ENCODE results near the gene AATF. TPM values are rescaled to one million over a fixed set of nuclear protein-coding genes. Genes with fewer than 3 reads are reported as not detected.
A peak's percentile ranks its signal among the peaks of the same experiment; 100 is the strongest.

The AATF gene
- total RNA-seq, 4 donors from 2014 or later = 26.5 to 36.2 (median 30.1) TPM

- peaks cover 0 to 30% (median 8%) of the 10 kb centered on the region in 4 donors for H3K4me1 ChIP-seq
- no peaks in the 10 kb centered on the region for H3K9me3 ChIP-seq
- no peak overlapping the region for H3K27ac ChIP-seq
- H3K4me3 ChIP-seq = no peak overlapping the region
- WGBS, 2 donors = 77 to 92% methylated on average over 2 of the region's 2 CpGs
- DNase-seq (ENCODE audit: low spot score in 2 of 2) = no peak
- no peaks in the 10 kb centered on the region for H3K36me3 ChIP-seq
- no peak for TF ChIP-seq CTCF (IDR thresholded peaks at IDR 0.05)
- TF ChIP-seq EP300 (IDR thresholded peaks at IDR 0.05) = no peak
- no peak for TF ChIP-seq POLR2A (IDR thresholded peaks at IDR 0.05)
- no peaks in the 10 kb centered on the region for H3K27me3 ChIP-seq
Measured at GRCh38 chr17:36977066-36977465, 28.3 kb downstream of the AATF start.

DNA sequence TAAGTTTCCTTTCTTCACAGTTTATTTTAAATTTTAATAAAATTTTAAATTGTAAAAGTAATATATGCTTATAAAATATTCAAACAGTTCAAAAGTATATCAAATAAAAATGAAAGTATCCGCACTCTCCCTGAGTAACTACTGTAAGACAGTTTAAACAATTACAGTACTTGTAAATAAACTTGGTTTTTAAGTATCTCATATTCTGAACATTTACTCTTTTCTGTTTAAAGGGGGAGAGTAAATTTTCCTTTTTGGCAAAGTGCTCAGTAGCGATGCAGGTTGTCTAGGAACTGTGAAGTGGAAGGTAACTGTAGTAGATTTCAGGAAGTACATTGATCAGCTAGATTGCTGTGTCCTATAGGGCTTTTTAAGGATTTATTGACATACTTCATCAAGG, 28.8 kb downstream of the AATF start:
- H3K27ac ChIP-seq = no peak overlapping the region
- no peak for DNase-seq (ENCODE audit: low spot score in 2 of 2)
- peaks cover 0 to 27% (median 8%) of the 10 kb centered on the region in 4 donors for H3K4me1 ChIP-seq
- 88 to 97% methylated on average over 2 of the region's 2 CpGs for WGBS, 2 donors
- no peaks in the 10 kb centered on the region for H3K27me3 ChIP-seq
- TF ChIP-seq POLR2A (IDR thresholded peaks at IDR 0.05) = no peak
- no peak overlapping the region for H3K4me3 ChIP-seq
- H3K36me3 ChIP-seq = no peaks in the 10 kb centered on the region
- H3K9me3 ChIP-seq = no peaks in the 10 kb centered on the region

DNA sequence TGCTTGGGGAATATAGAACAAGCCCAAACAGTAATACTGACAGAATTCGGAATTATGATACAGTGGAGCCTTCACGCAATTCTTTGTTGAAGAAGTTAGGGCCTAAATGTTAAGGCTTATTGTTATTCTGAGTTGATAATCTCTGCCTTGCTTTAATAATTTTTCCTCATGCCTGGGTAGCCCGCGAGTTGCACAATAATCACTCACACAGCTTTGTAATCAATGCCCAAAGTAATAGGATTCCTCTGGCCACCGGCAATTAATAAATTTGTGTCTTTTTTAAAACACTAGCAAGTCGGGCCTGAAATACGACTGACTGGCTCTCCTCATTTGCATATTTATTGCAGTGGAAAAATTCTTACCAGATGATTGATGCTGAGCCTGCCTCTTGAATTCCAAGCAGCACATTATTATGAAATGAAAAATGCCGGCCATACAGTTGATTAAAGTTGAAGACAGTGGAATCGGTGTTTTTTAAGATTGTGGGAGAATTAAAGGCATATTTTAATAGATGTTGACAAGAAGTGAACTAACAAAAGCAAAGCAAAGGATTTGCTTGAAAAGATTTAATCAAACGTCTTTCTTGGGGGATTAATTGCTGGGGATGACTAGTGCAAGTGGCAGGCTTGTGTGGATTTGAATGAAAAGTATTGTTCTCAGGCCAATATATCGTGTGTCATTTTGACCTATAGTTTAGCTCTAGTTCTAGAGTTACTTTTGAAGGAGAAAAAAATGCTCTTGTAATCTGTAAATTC, 30.2 kb downstream of the AATF start:
- TF ChIP-seq POLR2A (IDR thresholded peaks at IDR 0.05) (no peak), CTCF (IDR thresholded peaks at IDR 0.05) (no peak), EP300 (IDR thresholded peaks at IDR 0.05) (no peak)
- Histone ChIP-seq H3K36me3 (no peaks in the 10 kb centered on the region), H3K27me3 (no peaks in the 10 kb centered on the region), H3K9me3 (no peaks in the 10 kb centered on the region), H3K4me3 (no peak overlapping the region), H3K4me1 (peaks cover 0 to 22% (median 8%) of the 10 kb centered on the region in 4 donors), H3K27ac (peak overlapping the region in 1 of 4 donors; percentile 21)
- WGBS, 2 donors = 51 to 53% methylated on average over 11 of the region's 11 CpGs
- no peak for DNase-seq (ENCODE audit: low spot score in 2 of 2)

- Histone ChIP-seq H3K27ac (peak overlapping the region in 1 of 4 donors; percentile 21), H3K4me1 (peaks cover 0 to 22% (median 8%) of the 10 kb centered on the region in 4 donors), H3K36me3 (no peaks in the 10 kb centered on the region), H3K9me3 (no peaks in the 10 kb centered on the region), H3K27me3 (no peaks in the 10 kb centered on the region), H3K4me3 (no peak overlapping the region)
- DNase-seq (ENCODE audit: low spot score in 2 of 2) = no peak
- no peak for TF ChIP-seq POLR2A (IDR thresholded peaks at IDR 0.05)
- no peak for TF ChIP-seq EP300 (IDR thresholded peaks at IDR 0.05)
- TF ChIP-seq CTCF (IDR thresholded peaks at IDR 0.05) = no peak
- 57 to 69% methylated on average over 4 of the region's 4 CpGs for WGBS, 2 donors
Measured at GRCh38 chr17:36979565-36979941, 30.8 kb downstream of the AATF start.

GRCh38 chr17:36980280-36980761, 31.6 kb downstream of the AATF start:
- Histone ChIP-seq H3K4me3 (no peak overlapping the region), H3K27ac (no peak overlapping the region), H3K27me3 (no peaks in the 10 kb centered on the region), H3K9me3 (no peaks in the 10 kb centered on the region), H3K4me1 (peaks cover 0 to 22% (median 8%) of the 10 kb centered on the region in 4 donors), H3K36me3 (peaks cover 0 to 6% (median 0%) of the 10 kb centered on the region in 3 donors)
- no peak for TF ChIP-seq EP300 (IDR thresholded peaks at IDR 0.05)
- no peak for TF ChIP-seq CTCF (IDR thresholded peaks at IDR 0.05)
- TF ChIP-seq POLR2A (IDR thresholded peaks at IDR 0.05) = no peak
- 13 to 20% methylated on average over 2 of the region's 2 CpGs for WGBS, 2 donors
- no peak for DNase-seq (ENCODE audit: low spot score in 2 of 2)

All from tibial nerve (tissue), 4 donors.